ENCODE data around the gene TEX44.

TEX44 gene

DNA sequence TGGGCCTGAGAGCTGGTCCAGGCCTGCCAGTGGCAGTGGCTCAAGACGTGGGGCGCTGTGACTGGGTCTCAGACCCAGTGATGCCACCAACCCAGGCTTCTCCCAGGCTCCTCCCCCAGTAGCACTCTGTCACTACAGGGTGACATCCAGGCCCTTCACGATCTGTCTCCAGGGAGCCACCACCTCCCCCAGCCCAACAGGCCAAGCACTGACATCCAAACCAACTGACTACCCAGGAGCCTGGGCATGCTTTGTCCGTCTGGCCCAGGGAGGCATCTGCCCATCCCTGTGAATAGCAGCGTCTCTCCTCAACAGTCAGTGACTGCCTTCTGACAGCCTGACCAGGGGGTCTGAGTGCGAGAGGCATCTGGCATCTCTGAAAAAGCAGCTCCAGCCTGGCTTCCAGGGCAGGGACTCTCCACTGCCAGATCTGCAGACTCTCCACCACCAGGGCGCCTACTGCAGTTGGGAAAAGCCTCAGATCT lies 13.0 kb downstream of the TEX44 start:
- DNase-seq = no peak

- no peak for DNase-seq
These were observed 14.3 kb downstream of the TEX44 start for GRCh38 chr2:231606941-231607340.

GRCh38 chr2:231611273-231612108 lies 18.8 kb downstream of the TEX44 start:
- peak; percentile 74 to 87 for DNase-seq

DNA sequence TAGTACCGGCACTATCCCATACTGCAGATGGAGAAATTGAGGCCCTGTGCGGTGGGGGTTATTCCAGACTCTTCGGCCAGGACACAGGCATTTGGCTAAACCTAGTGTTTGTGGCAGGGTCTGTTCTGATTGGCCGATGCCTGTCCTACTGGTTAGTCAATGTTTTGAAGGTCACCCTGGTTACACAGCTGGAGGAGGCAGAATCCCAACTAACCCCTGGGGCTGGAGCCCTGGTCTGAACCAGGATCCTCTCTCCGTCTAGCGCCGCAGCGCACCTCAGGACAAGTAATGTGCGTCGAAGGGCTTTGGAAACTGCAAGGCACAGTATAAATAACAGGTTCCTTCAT lies 19.4 kb downstream of the TEX44 start:
- peak in 1 of 2 experiments; percentile 87 for DNase-seq

- DNase-seq = peak; percentile 83 to 85
These were observed 20.0 kb downstream of the TEX44 start for GRCh38 chr2:231612456-231613330.

DNA sequence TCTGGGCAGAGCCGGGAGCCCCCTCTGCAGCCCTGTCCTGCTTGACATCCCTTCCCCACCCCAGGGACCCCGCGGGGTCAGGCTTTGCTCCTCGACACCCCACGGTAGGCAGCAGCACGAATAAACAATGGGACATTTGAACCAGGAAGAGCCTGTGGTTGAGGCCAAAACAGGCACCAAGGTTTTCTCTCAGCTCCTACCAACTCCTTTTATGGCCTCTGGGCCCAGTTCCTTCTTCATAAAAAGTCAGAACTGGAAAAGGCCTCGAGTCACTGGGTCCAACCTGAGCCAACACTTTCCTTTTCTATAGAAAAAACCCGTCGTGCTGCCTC lies 20.6 kb downstream of the TEX44 start:
- DNase-seq = peak in 1 of 2 experiments; percentile 50

DNA sequence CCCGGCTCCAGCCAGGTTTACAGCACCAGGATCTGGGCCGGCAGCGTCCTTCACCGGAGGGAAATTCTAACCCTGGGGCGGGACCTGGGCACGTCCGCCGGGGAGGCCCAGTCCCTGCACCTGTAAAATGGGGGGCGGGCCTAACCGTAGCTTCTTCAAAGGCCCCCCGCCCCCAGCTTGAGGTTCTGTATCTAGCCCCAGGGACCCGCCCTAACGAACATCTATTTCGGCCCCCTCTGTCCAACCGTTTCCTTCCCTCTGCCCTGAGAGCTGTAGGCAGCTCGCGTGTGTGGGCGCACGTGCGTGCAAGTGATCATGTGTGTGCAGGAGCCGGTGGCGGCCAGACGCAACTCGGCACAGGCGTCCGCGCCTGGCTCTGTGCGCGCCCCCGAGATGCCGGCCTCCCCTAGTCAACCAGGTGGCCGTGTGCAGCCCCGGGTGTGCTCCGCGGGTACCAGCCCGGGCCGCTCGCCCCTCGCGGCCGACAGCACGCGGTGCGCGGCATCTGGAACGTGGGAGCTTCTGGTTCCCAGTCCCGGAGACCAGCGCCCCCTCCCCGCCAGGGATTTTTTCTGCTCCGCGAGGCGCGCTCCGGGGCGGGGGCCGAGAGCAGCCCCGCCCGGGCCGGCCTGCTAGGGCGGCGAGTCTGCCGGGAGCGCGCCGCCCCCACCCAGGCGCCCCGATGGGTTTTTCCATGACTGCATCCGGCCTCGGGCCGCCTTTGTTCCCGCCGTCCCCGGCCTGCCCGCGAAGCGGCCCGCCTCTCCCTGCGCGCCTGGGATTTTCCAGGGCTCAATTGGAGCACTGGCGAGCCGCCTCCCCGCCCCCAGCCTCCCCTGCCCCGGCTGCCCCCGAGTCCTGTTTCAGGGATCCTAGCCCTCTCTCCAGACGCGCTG lies 21.2 kb downstream of the TEX44 start:
- DNase-seq = peak; percentile 24 to 59

GRCh38 chr2:231614559-231615057 lies 21.9 kb downstream of the TEX44 start:
- no peak for DNase-seq

GRCh38 chr2:231615058-231615671 lies 22.5 kb downstream of the TEX44 start:
- DNase-seq = no peak

DNA sequence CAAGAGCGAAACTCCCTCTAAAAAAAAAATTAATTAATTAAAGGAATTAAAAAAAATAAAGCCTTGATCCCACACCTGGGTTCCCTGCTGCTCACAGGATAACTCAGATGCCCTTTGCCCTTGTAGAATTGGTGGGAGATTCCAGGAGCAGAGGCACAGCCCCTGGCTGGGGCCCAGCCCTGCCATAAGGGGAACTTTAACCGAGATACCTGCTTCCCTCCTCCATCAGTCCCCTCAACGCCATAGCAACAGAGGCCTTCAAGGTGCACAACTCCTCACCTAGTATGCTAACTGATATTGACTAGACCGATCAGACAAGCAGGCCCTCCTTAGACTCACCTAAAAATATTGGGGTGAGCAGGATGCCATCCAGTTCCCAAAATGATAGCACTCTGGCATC lies 23.6 kb downstream of the TEX44 start:
- no peak for DNase-seq

- no peak for DNase-seq
These were observed 24.6 kb downstream of the TEX44 start for GRCh38 chr2:231617059-231617926.

GRCh38 chr2:231621051-231621879 lies 28.6 kb downstream of the TEX44 start:
- DNase-seq = no peak

DNA sequence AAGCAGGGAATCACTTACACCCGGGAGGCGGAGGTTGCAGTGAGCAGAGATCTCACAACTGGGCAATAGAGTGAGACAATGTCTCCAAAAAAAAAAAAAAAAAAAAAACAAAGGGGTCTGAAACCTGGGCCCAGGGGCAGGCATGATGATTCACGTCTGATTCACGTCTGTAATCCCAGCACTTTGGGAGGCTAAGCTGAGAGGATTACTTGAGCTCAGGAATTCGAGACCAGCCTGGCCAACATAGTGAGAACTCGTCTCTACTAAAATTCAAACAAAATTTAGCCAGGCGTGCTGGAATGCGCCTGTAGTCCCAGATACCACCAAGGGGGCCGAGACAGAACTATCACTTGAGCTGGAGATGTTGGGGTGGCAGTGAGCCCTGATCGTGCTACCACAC lies 30.3 kb downstream of the TEX44 start:
- no peak for DNase-seq

- no peak for DNase-seq
These were observed 33.8 kb downstream of the TEX44 start for GRCh38 chr2:231626449-231626848.

DNA sequence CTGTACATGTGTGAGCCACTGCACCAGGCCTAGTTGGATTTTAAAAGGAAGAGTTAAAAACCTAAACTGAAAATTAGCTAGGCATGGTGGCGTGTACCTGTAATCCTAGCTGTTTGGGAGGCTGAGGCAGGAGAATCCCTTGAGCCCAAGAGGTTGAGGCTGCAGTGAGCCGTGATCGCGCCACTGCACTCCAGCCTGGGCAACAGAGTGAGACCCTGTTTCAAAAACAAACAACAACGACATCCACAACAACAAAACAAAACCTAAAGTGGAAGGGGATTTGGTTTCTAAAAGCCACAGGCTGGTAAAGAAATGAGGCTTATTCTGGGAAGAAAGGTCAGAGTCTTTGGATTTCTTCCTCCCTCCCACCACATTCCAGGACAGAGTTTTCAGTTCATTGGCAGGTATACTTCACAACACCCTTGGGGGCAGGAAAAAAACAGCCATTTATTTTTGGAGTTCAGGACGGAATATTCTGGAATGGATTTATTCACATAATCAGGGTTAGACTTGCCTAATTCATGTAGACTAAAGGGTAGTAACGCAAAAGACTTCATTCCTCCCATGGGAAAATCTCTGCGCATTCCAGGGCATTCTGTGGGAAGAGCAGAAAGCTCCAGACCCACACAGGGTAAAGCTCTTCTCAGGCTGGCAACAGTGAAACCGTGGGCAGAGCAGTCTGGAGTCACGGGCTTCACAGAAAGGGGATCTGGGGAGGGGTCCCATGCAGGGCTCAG lies 34.9 kb downstream of the TEX44 start:
- DNase-seq = no peak

DNA sequence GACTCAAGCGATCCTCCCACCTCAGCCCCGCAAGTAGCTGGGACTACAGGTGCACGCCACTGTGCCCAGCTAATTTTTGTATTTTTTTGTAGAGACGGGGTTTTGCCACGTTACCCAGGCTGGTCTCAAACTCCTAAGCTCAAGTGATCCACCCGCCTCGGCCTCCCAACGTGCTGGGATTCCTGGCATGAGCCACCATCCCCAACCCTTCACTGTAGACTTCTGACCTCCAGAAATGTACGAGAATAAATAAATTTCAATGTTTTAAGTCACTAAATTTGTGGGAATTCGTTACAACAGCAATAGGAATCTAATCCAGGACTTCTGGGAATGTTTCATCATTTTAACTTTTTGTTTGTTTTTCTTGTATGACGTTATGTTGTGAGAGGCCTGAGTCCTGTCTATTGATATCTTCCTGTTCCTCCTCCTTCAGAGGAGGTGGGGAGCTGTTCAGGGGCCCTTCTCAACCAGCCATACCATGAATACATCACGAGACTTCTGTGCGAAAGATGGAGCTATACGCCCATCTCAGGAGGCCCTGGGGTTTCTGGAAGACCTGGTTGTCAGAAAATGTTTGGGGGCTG lies 40.0 kb downstream of the TEX44 start:
- no peak for DNase-seq

DNA sequence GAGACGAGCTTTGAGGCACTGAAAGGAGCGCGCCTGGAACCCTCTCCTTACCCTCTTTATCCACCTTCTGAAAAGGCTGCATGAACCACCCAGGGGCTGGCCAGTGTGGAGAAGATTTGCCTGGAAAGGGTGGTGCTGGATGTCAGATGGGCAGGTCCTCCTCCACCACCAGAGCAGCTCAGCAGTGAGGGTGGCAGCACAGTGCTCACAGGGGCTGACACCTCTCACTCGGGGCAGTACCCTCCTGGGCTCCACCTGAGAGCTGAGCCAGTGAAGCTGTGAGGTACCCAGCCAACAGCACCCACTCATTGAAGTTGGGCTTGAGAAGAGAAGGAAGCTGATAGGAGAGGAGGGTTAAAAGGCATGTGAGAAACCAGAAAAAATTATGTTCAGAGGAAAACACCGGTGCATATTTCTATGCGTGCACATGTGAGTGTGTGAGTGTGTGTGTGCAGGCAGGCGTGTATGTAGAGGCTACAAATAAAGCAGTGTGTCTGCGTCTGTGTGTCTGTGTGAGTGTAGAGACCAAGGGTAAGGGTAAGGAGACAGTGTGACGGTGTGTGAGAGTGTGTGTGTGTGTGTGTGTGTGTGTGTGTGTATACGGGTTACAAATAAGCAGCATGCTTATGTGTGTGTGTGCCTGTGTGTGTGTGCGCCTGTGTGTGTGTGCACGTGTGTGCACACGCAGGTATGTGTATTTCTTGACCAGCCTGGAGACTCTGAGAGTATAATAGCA lies 40.7 kb downstream of the TEX44 start:
- DNase-seq = no peak

DNA sequence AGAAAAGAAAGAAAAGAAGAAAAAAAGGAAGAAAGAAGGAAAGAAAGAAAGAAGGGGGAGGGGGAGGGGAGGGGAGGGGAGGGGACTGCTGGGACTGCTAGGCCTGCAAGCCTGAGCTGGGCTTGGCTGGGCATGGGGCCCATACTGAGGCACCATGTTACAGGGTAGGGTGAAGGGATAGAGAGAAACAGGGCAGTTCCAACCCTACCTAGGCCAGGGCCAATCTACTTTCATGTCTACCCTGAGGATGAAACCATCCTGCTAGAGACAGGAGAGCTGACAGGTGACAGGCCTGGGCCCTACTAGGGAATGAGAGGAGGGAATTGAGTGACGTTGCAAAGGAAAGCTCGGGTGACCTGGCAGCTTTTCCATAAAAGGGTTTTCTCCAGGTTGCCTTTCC lies 41.7 kb downstream of the TEX44 start:
- DNase-seq = no peak
